Measurements from ENCODE around the gene HAUS7.

HAUS7 gene

DNA sequence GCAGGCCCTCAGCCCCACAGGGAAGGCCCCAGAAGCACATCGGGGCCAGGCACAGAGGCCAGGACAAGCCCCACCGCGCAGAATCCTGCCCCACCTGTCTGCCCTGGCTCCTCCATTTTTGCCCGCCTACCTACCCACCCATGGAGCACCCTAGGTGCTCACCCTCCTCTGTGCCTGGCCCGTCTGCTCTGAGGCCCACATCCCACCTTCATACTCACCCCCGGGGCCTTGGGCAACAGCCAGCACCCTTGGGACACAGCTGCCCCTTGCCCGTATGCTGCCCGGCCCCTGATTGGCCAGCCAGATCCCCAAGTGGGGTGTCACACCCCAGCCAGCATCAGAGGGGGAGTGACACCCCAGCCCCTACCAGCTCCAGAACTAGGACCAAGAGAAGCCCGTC lies 13.7 kb downstream of the HAUS7 start:
- TF ChIP-seq, protein P1, sequence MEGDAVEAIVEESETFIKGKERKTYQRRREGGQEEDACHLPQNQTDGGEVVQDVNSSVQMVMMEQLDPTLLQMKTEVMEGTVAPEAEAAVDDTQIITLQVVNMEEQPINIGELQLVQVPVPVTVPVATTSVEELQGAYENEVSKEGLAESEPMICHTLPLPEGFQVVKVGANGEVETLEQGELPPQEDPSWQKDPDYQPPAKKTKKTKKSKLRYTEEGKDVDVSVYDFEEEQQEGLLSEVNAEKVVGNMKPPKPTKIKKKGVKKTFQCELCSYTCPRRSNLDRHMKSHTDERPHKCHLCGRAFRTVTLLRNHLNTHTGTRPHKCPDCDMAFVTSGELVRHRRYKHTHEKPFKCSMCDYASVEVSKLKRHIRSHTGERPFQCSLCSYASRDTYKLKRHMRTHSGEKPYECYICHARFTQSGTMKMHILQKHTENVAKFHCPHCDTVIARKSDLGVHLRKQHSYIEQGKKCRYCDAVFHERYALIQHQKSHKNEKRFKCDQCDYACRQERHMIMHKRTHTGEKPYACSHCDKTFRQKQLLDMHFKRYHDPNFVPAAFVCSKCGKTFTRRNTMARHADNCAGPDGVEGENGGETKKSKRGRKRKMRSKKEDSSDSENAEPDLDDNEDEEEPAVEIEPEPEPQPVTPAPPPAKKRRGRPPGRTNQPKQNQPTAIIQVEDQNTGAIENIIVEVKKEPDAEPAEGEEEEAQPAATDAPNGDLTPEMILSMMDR (IDR thresholded peaks at IDR 0.05; ENCODE audit: low read depth, low read length) = no peak
- no peak for DNase-seq (ENCODE audit: low read depth in 2 of 2)

DNA sequence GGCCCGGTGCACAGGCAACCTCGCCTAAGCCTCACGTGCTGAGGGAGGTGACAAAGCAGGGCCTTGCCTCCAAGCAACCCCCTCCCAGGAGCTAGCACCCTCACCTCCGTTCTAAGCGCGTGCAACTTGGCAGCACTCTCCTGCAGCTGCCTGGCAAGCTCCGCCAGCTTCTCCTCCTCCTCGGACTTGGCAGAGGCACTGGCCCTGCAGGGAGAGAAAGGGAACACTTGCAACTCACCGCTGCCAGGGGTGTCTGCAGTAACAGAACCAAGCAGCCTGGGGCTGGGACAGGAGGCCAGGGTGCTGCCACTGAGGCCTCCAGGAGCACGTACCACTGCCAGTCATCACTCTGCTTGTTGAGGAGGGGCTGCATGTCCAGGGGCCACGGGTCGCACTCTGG lies 14.2 kb downstream of the HAUS7 start:
- no peak for DNase-seq (ENCODE audit: low read depth in 2 of 2)
- TF ChIP-seq, protein P1 (IDR thresholded peaks at IDR 0.05; ENCODE audit: low read depth, low read length) = no peak
- no peak overlapping the region for H3K4me3 ChIP-seq (replicated peaks in 1 of 2; ENCODE audit: low read depth in 2 of 2, low read length in 2 of 2)

More for the DNA sequence above, 13.7 kb downstream of the HAUS7 start:
- no peak overlapping the region for H3K4me3 ChIP-seq (replicated peaks in 1 of 2; ENCODE audit: low read depth in 2 of 2, low read length in 2 of 2)

DNA sequence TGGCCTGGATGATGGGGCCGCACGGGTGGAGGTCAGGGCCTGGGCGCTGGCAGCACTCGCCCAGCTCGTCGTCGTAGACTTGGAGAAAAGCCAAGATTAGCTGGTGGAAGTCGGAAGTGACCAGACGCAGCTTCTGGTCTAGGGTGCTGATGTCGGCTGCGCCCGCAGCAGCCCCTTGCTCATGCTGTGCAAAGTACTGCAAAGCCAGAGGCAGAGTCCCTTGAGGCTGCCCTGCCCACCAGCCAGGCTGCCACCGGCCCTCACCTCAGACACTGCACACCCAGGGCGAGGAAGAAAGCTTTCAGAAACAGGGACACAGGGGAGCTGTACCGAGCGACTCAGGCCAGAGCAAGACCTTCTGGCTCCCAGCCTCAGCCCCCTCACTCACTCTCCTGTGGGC lies 14.8 kb downstream of the HAUS7 start:
- no peak for DNase-seq (ENCODE audit: low read depth in 2 of 2)
- TF ChIP-seq, protein P1 (IDR thresholded peaks at IDR 0.05; ENCODE audit: low read depth, low read length) = no peak
- H3K4me3 ChIP-seq (replicated peaks in 1 of 2; ENCODE audit: low read depth in 2 of 2, low read length in 2 of 2) = no peak overlapping the region

DNA sequence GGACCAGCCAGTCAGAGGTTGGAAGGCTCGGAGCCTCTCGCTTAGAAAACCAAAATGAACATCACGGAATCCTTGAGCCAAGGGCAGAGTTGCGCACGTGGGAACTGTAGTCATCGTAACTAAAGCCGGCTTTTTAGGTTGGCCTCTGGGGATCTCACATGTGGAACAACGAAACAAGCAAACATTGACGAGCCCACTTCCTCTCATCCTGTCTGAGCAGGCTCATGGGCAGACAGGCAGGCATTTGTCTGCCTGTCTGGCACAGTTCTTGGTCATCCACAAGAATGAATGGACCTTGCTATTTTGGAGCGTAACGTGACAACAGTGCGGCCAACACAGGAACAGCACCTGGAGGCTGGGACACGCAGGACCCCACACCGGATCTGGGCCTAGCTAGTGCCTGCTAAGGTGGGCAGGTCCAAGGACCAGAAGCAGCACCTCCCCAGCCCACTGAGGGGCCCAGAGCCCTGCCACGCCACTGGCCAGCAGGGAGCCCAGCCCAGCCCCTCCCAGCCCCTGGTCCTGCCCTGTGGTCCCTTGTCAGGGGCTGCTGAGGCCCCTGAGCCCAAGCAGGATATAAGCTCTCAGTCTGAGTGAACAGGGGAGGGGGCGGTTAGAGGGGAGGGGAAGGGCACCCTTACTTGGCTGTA lies 15.3 kb downstream of the HAUS7 start:
- no peak for DNase-seq (ENCODE audit: low read depth in 2 of 2)
- H3K4me3 ChIP-seq (replicated peaks in 1 of 2; ENCODE audit: low read depth in 2 of 2, low read length in 2 of 2) = no peak overlapping the region
- TF ChIP-seq, protein P1 (IDR thresholded peaks at IDR 0.05; ENCODE audit: low read depth, low read length) = no peak

DNA sequence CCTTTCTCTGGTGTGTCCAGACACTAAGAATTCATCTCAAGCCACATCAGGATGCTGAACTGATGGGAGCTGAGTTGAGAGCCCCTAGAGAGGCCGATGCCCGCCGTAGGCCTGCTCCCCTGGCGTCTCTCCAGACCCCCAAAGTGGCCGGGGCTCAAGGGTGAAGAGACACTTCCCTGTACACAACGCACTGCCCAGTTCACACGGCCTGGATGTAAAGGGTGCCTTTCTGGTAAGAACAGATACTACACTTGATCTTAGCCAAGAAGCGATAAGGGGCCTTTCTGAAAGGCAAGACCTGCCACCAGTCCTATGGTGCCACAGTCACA lies 19.5 kb downstream of the HAUS7 start:
- TF ChIP-seq, protein P1 (IDR thresholded peaks at IDR 0.05; ENCODE audit: low read depth, low read length) = no peak
- no peak for DNase-seq (ENCODE audit: low read depth in 2 of 2)

DNA sequence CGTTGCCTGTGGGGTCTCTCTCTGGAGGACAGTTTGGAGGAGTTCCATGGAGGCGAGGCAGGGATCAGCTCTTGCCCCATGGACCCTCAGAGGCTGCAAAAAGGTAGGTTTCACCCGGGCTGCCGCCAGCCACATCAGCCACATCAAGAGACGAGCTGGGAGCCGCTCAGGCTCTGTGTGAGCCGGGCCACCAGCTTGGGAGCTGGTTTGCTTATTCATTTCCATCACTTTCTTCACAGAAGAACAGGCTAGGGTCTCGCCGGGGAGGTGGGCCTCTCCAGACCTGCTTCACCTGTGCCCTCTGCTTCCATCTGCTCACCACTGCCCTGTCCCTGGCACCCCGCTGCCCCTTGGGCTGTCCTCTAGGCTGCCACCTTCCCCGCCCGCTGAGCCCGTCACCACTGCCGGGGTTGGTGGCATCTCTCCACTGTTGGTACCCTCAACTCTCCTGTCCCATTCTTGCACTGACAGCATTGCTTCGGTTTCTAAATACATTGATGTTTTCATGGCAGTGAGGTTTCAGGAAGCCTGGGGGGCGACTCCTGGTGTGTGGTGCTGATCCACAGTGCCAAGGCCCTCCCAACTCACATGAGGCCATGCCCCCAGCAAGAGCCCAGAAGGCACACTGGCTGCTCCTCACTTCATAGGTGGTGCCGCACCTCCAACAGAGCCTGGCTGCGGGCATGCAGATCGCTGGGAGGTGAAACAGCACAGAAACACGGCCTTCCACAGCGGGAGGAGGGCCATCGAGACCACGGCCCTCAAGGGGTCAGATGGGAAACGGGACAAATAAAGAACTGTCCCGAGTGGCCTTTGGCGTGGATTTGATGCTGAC lies 20.0 kb downstream of the HAUS7 start:
- no peak overlapping the region for H3K4me3 ChIP-seq (replicated peaks in 1 of 2; ENCODE audit: low read depth in 2 of 2, low read length in 2 of 2)
- no peak for DNase-seq (ENCODE audit: low read depth in 2 of 2)
- TF ChIP-seq, protein P1 (IDR thresholded peaks at IDR 0.05; ENCODE audit: low read depth, low read length) = no peak

More for the DNA sequence above, 19.5 kb downstream of the HAUS7 start:
- no peak overlapping the region for H3K4me3 ChIP-seq (replicated peaks in 1 of 2; ENCODE audit: low read depth in 2 of 2, low read length in 2 of 2)

Data from cardiac fibroblast (primary cell).